T-helper 2 cell treated with Interferon-gamma antibody and Interleukin-4, amounts not matched to agents 5 μg/mL and 100 μg/mL, for 36 hours (primary cell): ENCODE results near the gene LRIT3.
A peak's percentile ranks its signal among the peaks of the same experiment; 100 is the strongest.
"Not testable (repeated sequence)": the region's sequence is repeated elsewhere in the genome, so short reads cannot be mapped to it uniquely, and the experiment has no call there.

Experiments
- DNase-seq: peaks from one replicate; pipeline ENCODE4 v3.0.0; 2021; ENCODE audit warnings: low spot score
- H3K27ac Mint-ChIP-seq: one replicate; pipeline ENCODE4 v1.8.0; 2021; ENCODE audit warnings: mild to moderate bottlenecking, mixed read lengths
- H3K27me3 Mint-ChIP-seq: one replicate; pipeline ENCODE4 v1.8.0; 2021; ENCODE audit warnings: low read depth, mixed read lengths
- H3K36me3 Mint-ChIP-seq: one replicate; pipeline ENCODE4 v1.8.0; 2021; ENCODE audit warnings: low read depth, mixed read lengths
- H3K4me1 Mint-ChIP-seq: one replicate; pipeline ENCODE4 v1.8.0; 2021; ENCODE audit warnings: low read depth, mixed read lengths
- H3K4me3 Mint-ChIP-seq: one replicate; pipeline ENCODE4 v1.8.0; 2022; ENCODE audit warnings: mild to moderate bottlenecking, moderate library complexity, mixed read lengths
- H3K9me3 Mint-ChIP-seq: one replicate; pipeline ENCODE4 v1.8.0; 2021; ENCODE audit warnings: mixed read lengths

The LRIT3 gene

GRCh38 chr4:109820563-109820962 lies 27.3 kb upstream of the LRIT3 start:
- no peak overlapping the region for H3K27ac Mint-ChIP-seq
- no peaks in the 10 kb centered on the region for H3K27me3 Mint-ChIP-seq
- no peak for DNase-seq
- H3K9me3 Mint-ChIP-seq = no peaks in the 10 kb centered on the region
- H3K4me1 Mint-ChIP-seq = peaks cover 46% of the 10 kb centered on the region
- H3K4me3 Mint-ChIP-seq = no peak overlapping the region
- peaks cover 64% of the 10 kb centered on the region for H3K36me3 Mint-ChIP-seq

- no peaks in the 10 kb centered on the region for H3K27me3 Mint-ChIP-seq
- H3K27ac Mint-ChIP-seq = peak overlapping the region; percentile 12
- no peaks in the 10 kb centered on the region for H3K9me3 Mint-ChIP-seq
- H3K4me1 Mint-ChIP-seq = peaks cover 41% of the 10 kb centered on the region
- no peak for DNase-seq
- H3K36me3 Mint-ChIP-seq = peaks cover 59% of the 10 kb centered on the region
- no peak overlapping the region for H3K4me3 Mint-ChIP-seq
These were observed 26.7 kb upstream of the LRIT3 start for GRCh38 chr4:109821185-109821584.

- H3K27me3 Mint-ChIP-seq = no peaks in the 10 kb centered on the region
- peaks cover 4% of the 10 kb centered on the region for H3K4me1 Mint-ChIP-seq
- no peak overlapping the region for H3K27ac Mint-ChIP-seq
- H3K36me3 Mint-ChIP-seq = peaks cover 18% of the 10 kb centered on the region
- no peak for DNase-seq
- no peaks in the 10 kb centered on the region for H3K9me3 Mint-ChIP-seq
- H3K4me3 Mint-ChIP-seq = no peak overlapping the region
These were observed 21.2 kb upstream of the LRIT3 start for GRCh38 chr4:109826719-109827118.

GRCh38 chr4:109827672-109828071 lies 20.2 kb upstream of the LRIT3 start, which contains the start of gene RRH:
TSS of gene RRH (plus strand) at chr4:109827972. CDS start at chr4:109828028, 56 bp downstream.
- Mint-ChIP-seq H3K27me3 (no peaks in the 10 kb centered on the region), H3K27ac (no peak within 1 kb of the TSS), H3K36me3 (peaks cover 16% of the 10 kb centered on the region), H3K4me1 (peaks cover 3% of the 10 kb centered on the region), H3K4me3 (no peak within 1 kb of the TSS), H3K9me3 (no peaks in the 10 kb centered on the region)
- DNase-seq = no peak

GRCh38 chr4:109833756-109834155 lies 14.2 kb upstream of the LRIT3 start:
- no peak overlapping the region for H3K27ac Mint-ChIP-seq
- H3K27me3 Mint-ChIP-seq = no peaks in the 10 kb centered on the region
- no peaks in the 10 kb centered on the region for H3K36me3 Mint-ChIP-seq
- DNase-seq = no peak
- no peaks in the 10 kb centered on the region for H3K9me3 Mint-ChIP-seq
- no peaks in the 10 kb centered on the region for H3K4me1 Mint-ChIP-seq
- H3K4me3 Mint-ChIP-seq = no peak overlapping the region

GRCh38 chr4:109836985-109837384 lies 10.9 kb upstream of the LRIT3 start:
- H3K27me3 Mint-ChIP-seq = no peaks in the 10 kb centered on the region
- H3K9me3 Mint-ChIP-seq = no peaks in the 10 kb centered on the region
- H3K27ac Mint-ChIP-seq = no peak overlapping the region
- no peak overlapping the region for H3K4me3 Mint-ChIP-seq
- no peak for DNase-seq
- no peaks in the 10 kb centered on the region for H3K36me3 Mint-ChIP-seq
- no peaks in the 10 kb centered on the region for H3K4me1 Mint-ChIP-seq

GRCh38 chr4:109846395-109847098 lies 1.4 kb upstream of the LRIT3 start:
- H3K9me3 Mint-ChIP-seq = no peaks in the 10 kb centered on the region
- H3K4me1 Mint-ChIP-seq = no peaks in the 10 kb centered on the region
- no peaks in the 10 kb centered on the region for H3K36me3 Mint-ChIP-seq
- H3K27ac Mint-ChIP-seq = no peak overlapping the region
- no peak for DNase-seq
- peaks cover 10% of the 10 kb centered on the region for H3K27me3 Mint-ChIP-seq
- H3K4me3 Mint-ChIP-seq = no peak overlapping the region

GRCh38 chr4:109848501-109848900 lies 594 bp downstream of the LRIT3 start:
- Mint-ChIP-seq H3K4me1 (no peaks in the 10 kb centered on the region), H3K4me3 (no peak overlapping the region), H3K9me3 (no peaks in the 10 kb centered on the region), H3K36me3 (no peaks in the 10 kb centered on the region), H3K27ac (no peak overlapping the region), H3K27me3 (peaks cover 10% of the 10 kb centered on the region)
- no peak for DNase-seq

- H3K4me3 Mint-ChIP-seq = no peak overlapping the region
- peaks cover 6% of the 10 kb centered on the region for H3K27me3 Mint-ChIP-seq
- H3K36me3 Mint-ChIP-seq = no peaks in the 10 kb centered on the region
- no peaks in the 10 kb centered on the region for H3K4me1 Mint-ChIP-seq
- no peak overlapping the region for H3K27ac Mint-ChIP-seq
- DNase-seq = no peak
- H3K9me3 Mint-ChIP-seq = no peaks in the 10 kb centered on the region
These were observed 2.7 kb downstream of the LRIT3 start for GRCh38 chr4:109850601-109851000.

GRCh38 chr4:109859426-109860300 lies 11.8 kb downstream of the LRIT3 start:
- H3K4me1 Mint-ChIP-seq, H3K4me3 Mint-ChIP-seq, H3K36me3 Mint-ChIP-seq, H3K27ac Mint-ChIP-seq, DNase-seq, H3K27me3 Mint-ChIP-seq: not testable (repeated sequence)
- H3K9me3 Mint-ChIP-seq = peaks cover 13% of the 10 kb centered on the region

GRCh38 chr4:109861271-109861670 lies 13.4 kb downstream of the LRIT3 start:
- no peak for DNase-seq

GRCh38 chr4:109861916-109862511 lies 14.1 kb downstream of the LRIT3 start:
- no peak overlapping the region for H3K27ac Mint-ChIP-seq
- H3K27me3 Mint-ChIP-seq = peaks cover 2% of the 10 kb centered on the region
- H3K4me1 Mint-ChIP-seq = no peaks in the 10 kb centered on the region
- H3K36me3 Mint-ChIP-seq = no peaks in the 10 kb centered on the region
- no peak overlapping the region for H3K4me3 Mint-ChIP-seq
- DNase-seq = no peak
- H3K9me3 Mint-ChIP-seq = peaks cover 13% of the 10 kb centered on the region

More at GRCh38 chr4:109861271-109861670, 13.4 kb downstream of the LRIT3 start:
- no peaks in the 10 kb centered on the region for H3K36me3 Mint-ChIP-seq
- peaks cover 13% of the 10 kb centered on the region for H3K9me3 Mint-ChIP-seq
- H3K4me1 Mint-ChIP-seq = no peaks in the 10 kb centered on the region
- H3K4me3 Mint-ChIP-seq = no peak overlapping the region
- H3K27me3 Mint-ChIP-seq = peaks cover 2% of the 10 kb centered on the region
- no peak overlapping the region for H3K27ac Mint-ChIP-seq

GRCh38 chr4:109864134-109864533 lies 16.2 kb downstream of the LRIT3 start:
- Mint-ChIP-seq H3K4me1 (no peaks in the 10 kb centered on the region), H3K9me3 (peaks cover 13% of the 10 kb centered on the region), H3K27me3 (peaks cover 2% of the 10 kb centered on the region), H3K36me3 (no peaks in the 10 kb centered on the region), H3K4me3 (no peak overlapping the region), H3K27ac (no peak overlapping the region)
- DNase-seq = no peak

GRCh38 chr4:109870061-109870460 lies 22.2 kb downstream of the LRIT3 start:
- Mint-ChIP-seq H3K4me3 (no peak overlapping the region), H3K4me1 (no peaks in the 10 kb centered on the region), H3K27ac (no peak overlapping the region), H3K36me3 (no peaks in the 10 kb centered on the region), H3K27me3 (no peaks in the 10 kb centered on the region), H3K9me3 (no peaks in the 10 kb centered on the region)
- no peak for DNase-seq
